Ascending aorta (tissue), 2 donors: ENCODE data around the gene PLA2G3. TPM values are rescaled to one million over a fixed set of nuclear protein-coding genes. Genes with fewer than 3 reads are reported as not detected.

ENCODE experiments used
- DNase-seq, 2 donors: peaks; one replicate each; pipeline ENCODE4 v3.0.0-alpha.2; 2019; ENCODE audit warnings: low spot score in 2 of 2
- H3K27ac ChIP-seq, 2 donors: fragments of 200-600 bp; sonication (generic); one replicate each; pipeline ENCODE4 v1.5.1; 2016 to 2017; ENCODE audit warnings: mild to moderate bottlenecking in 1 of 2
- H3K27me3 ChIP-seq: fragments of 200-600 bp; sonication (generic); one replicate; pipeline ENCODE4 v1.5.1; 2017
- H3K36me3 ChIP-seq, 2 donors: fragments of 200-600 bp; sonication (generic); one replicate each; pipeline ENCODE4 v1.5.1; 2016
- H3K4me1 ChIP-seq, 2 donors: fragments of 200-600 bp; sonication (generic); one replicate each; pipeline ENCODE4 v1.5.1; 2016 to 2017; ENCODE audit warnings: mild to moderate bottlenecking in 1 of 2
- H3K4me3 ChIP-seq, 2 donors: fragments of 200-600 bp; sonication (generic); one replicate each; pipeline ENCODE4 v1.5.1; 2016 to 2017; ENCODE audit warnings: mild to moderate bottlenecking in 1 of 2
- H3K9me3 ChIP-seq, 2 donors: fragments of 200-600 bp; sonication (generic); one replicate each; pipeline ENCODE4 v1.5.1; 2016
- intact Hi-C: fragments of 100-400 bp; cut with DNase I; formaldehyde crosslinking; loops from one replicate; pipeline ENCODE4 v1.15.1; 2023
- total RNA-seq: library from RNA; depleted of rRNA; stranded (reverse); fragments of >200 nt; gene quantifications from one replicate; pipeline ENCODE4 v1.1.0, GENCODE V29; 2016
- TF ChIP-seq, protein P1 (sequence below), 3 experiments: fragments of 200-600 bp in 2 of 3; fragments of 450-650 bp in 1 of 3; sonication (generic) in 2 of 3; IDR thresholded peaks; one replicate each; pipeline ENCODE4 v1.5.1; 2016 to 2019; ENCODE audit warnings: antibody characterized with exemption in 3 of 3, mild to moderate bottlenecking in 1 of 3, moderate library complexity in 1 of 3

Gene PLA2G3, protein sequence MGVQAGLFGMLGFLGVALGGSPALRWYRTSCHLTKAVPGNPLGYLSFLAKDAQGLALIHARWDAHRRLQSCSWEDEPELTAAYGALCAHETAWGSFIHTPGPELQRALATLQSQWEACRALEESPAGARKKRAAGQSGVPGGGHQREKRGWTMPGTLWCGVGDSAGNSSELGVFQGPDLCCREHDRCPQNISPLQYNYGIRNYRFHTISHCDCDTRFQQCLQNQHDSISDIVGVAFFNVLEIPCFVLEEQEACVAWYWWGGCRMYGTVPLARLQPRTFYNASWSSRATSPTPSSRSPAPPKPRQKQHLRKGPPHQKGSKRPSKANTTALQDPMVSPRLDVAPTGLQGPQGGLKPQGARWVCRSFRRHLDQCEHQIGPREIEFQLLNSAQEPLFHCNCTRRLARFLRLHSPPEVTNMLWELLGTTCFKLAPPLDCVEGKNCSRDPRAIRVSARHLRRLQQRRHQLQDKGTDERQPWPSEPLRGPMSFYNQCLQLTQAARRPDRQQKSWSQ
- total RNA-seq, result not detected

GRCh38 chr22:31139866-31140716 is at the start of gene PLA2G3:
PLA2G3 (minus strand) TSS chr22:31140508; CDS start chr22:31140354, 154 bp downstream.
- no peak within 1 kb of the TSS for H3K4me3 ChIP-seq
- H3K9me3 ChIP-seq, result no peaks in the 10 kb centered on the region
- H3K36me3 ChIP-seq, result no peaks in the 10 kb centered on the region
- TF ChIP-seq, protein P1, sequence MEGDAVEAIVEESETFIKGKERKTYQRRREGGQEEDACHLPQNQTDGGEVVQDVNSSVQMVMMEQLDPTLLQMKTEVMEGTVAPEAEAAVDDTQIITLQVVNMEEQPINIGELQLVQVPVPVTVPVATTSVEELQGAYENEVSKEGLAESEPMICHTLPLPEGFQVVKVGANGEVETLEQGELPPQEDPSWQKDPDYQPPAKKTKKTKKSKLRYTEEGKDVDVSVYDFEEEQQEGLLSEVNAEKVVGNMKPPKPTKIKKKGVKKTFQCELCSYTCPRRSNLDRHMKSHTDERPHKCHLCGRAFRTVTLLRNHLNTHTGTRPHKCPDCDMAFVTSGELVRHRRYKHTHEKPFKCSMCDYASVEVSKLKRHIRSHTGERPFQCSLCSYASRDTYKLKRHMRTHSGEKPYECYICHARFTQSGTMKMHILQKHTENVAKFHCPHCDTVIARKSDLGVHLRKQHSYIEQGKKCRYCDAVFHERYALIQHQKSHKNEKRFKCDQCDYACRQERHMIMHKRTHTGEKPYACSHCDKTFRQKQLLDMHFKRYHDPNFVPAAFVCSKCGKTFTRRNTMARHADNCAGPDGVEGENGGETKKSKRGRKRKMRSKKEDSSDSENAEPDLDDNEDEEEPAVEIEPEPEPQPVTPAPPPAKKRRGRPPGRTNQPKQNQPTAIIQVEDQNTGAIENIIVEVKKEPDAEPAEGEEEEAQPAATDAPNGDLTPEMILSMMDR (IDR thresholded peaks at IDR 0.05), result no peak
- no peaks in the 10 kb centered on the region for H3K27me3 ChIP-seq
- no peak for DNase-seq
- peaks cover 0 to 11% of the 10 kb centered on the region in 2 donors for H3K4me1 ChIP-seq
- intact Hi-C loops, result no loop called here
- no peak within 1 kb of the TSS for H3K27ac ChIP-seq

- no peaks in the 10 kb centered on the region for H3K4me1 ChIP-seq
- H3K9me3 ChIP-seq, result no peaks in the 10 kb centered on the region
- DNase-seq, result no peak
- H3K27ac ChIP-seq, result no peak overlapping the region
- TF ChIP-seq, protein P1 (IDR thresholded peaks at IDR 0.05), result no peak
- H3K4me3 ChIP-seq, result no peak overlapping the region
- intact Hi-C loops, result no loop called here
- H3K36me3 ChIP-seq, result peaks cover 44 to 49% of the 10 kb centered on the region in 2 donors
- H3K27me3 ChIP-seq, result no peaks in the 10 kb centered on the region
Observed at GRCh38 chr22:31187627-31188026, 47.3 kb upstream of the PLA2G3 start.

GRCh38 chr22:31185056-31185455 is 44.7 kb upstream of the PLA2G3 start:
- no peak overlapping the region for H3K27ac ChIP-seq
- H3K4me1 ChIP-seq, result no peaks in the 10 kb centered on the region
- intact Hi-C loops, result no loop called here
- peaks cover 32 to 43% of the 10 kb centered on the region in 2 donors for H3K36me3 ChIP-seq
- TF ChIP-seq, protein P1 (IDR thresholded peaks at IDR 0.05), result no peak
- DNase-seq, result no peak
- no peaks in the 10 kb centered on the region for H3K9me3 ChIP-seq
- no peaks in the 10 kb centered on the region for H3K27me3 ChIP-seq
- no peak overlapping the region for H3K4me3 ChIP-seq

DNA sequence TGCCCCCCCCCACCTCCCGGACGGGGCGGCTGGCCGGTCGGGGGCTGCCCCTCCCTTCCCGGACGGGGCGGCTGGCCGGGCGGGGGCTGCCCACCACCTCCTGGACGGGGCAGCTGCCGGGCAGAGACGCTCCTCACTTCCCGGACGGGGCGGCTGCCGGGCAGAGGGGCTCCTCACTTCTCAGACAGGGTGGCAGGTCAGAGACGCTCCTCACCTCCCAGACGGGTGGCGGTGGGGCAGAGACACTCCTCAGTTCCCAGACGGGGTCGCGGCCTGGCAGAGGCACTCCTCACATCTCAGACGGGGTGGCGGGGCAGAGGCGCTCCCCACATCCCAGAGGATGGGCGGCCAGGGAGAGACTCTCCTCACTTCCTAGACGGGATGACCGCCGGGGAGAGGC is 43.7 kb upstream of the PLA2G3 start:
- TF ChIP-seq, protein P1 (IDR thresholded peaks at IDR 0.05), result no peak
- intact Hi-C loops, result no loop called here
- Histone ChIP-seq H3K4me3 (no peak overlapping the region), H3K27ac (no peak overlapping the region), H3K36me3 (peaks cover 31 to 38% of the 10 kb centered on the region in 2 donors), H3K9me3 (no peaks in the 10 kb centered on the region), H3K27me3 (no peaks in the 10 kb centered on the region), H3K4me1 (peaks cover 0 to 7% of the 10 kb centered on the region in 2 donors)
- no peak for DNase-seq

DNA sequence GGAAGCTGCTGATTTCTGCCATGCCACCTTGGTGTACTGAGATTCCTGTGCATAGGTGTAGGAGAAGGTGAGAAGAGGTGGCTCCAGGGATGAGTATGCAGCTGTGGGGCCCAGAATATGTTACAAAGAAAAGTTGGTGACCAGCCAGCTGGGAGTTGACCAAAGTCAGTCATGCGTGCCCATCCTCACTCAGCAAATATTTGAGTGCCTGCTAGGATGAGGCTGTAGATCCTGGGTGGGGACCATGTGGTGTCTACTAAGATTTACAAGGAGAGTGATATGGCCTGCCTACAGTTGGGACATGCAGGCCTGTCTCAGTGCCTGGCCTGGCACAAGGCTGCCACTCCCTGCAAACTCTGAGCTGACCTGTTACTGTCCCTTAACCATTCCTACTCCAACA is 39.0 kb upstream of the PLA2G3 start:
- Histone ChIP-seq H3K4me3 (no peak overlapping the region), H3K27ac (peak overlapping the region in 1 of 2 donors; percentile 76), H3K9me3 (no peaks in the 10 kb centered on the region), H3K36me3 (peaks cover 15 to 21% of the 10 kb centered on the region in 2 donors), H3K4me1 (peaks cover 5 to 32% of the 10 kb centered on the region in 2 donors), H3K27me3 (no peaks in the 10 kb centered on the region)
- intact Hi-C loops, result no loop called here
- TF ChIP-seq, protein P1 (IDR thresholded peaks at IDR 0.05), result no peak
- no peak for DNase-seq
